ENCODE results near the gene OR14I1.
A peak's percentile ranks its signal among the peaks of the same experiment; 100 is the strongest.

OR14I1 gene

DNA sequence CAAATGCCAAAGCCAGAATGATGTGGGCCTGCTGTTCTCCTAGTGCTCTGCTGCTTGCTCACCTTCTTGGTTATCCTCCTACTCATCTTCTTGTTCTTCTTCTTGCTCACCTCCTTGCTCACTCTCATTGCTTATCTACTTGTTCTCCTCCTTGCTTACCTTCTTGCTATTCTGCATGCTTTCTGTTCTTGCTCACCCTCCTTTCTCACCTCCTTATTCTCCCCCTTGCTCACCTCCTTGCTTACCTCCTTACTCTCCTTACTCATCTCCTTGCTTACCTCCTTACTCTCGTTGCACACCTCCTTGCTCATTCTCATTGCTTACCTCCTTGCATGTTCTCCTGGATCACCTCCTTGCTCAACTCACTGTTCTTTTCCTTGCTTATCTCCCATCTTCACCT lies at the start of gene OR14I1:
Gene OR14I1 (minus strand): TSS at position 53 of the 400 bp plus-strand sequence.
- no peak for DNase-seq (ENCODE audit: low spot score)

DNA sequence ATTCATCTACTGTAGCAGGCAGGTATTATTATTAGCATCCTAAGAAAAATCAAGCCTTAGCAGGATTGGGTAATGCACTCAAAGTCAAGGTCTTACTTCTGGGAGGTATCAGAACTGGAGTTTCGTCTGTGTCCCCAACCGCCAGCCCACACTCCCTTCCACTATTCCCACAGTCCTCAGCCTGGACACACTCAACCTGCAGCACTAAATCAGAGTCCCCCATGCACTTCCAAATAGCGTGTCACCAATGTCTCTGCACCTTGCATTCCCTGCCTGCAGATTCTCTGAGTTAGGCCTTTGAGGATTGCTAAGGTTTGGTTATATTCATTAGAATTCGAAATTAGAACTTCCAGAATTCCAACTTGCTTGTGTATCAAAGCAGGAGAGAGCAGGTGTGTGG lies 49.1 kb upstream of the OR14I1 start:
- no peak for DNase-seq (ENCODE audit: low spot score)

DNA sequence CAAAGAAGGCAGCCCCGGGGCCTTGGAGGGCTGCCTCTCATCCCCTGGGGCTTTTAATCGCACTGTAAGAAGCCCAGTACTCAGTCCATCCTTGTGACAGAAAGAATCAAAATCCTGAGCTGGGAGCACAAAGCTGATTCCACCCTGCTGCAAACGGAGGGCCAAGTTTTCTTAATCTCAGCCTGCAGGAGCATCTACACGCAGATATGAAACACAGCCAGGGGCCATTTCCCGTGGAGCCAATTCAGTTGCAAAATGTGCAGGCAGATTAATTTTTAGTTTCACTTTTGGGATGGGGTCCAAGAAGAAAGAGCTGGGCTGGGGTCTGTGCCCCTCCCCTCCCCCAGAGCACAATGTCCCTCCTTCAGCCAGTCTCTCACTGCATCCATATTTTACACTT lies 48.6 kb upstream of the OR14I1 start:
- no peak for DNase-seq (ENCODE audit: low spot score)

DNA sequence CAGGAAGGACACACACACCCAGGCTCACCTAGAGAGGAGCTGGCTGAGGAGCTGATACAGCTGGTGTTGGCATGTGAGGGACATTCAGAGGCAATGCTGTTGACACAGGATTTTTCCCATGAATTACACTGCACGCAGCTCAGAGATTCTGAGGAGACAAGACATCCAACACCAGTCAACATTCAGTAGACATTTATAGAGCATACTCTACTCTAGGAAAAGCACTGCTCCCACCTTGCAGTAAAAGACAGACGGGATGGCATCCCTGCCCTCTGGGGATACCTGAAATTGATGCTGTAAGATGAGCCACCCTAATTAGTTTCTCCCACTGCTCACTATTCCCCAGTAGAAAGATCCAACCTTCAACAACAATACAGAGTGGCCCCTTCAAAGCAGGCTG lies 47.9 kb upstream of the OR14I1 start:
- no peak for DNase-seq (ENCODE audit: low spot score)

DNA sequence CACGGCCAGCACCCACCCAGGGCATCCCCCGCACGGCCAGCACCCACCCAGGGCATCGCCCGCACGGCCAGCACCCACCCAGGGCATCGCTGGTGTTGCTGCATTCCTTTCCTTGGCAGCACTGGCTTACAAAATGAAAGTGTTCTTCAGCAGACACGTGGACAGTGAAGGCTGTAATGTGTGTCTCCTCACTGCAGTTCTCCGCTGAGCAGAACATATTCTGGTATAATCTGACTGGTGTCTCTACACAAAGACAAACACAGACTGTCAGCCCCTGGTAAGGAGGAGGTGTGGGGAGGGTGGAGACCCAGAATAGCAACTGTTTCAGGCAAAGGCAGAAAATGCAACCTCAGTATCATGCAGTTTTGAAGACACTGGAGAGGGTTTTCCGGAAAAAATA lies 45.6 kb upstream of the OR14I1 start:
- no peak for DNase-seq (ENCODE audit: low spot score)

DNA sequence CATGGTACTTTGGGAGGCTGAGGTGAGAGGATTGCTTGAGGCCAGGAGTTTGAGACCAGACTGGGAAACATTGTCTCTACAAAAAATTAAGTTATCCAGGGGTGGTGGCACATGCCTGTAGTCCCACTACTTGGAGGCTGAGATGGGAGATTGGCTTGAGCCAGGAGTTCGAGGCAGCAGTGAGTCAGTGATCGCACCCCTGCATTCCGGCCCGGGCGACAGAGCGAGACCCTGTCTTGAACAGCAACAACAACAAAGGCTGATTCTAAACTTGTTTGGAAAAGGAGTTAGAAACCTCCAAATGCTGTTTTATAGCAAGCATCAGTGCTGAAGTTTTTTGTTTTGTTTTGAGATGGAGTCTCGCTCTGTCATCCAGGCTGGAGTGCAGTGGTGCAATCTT lies 38.3 kb upstream of the OR14I1 start:
- no peak for DNase-seq (ENCODE audit: low spot score)

DNA sequence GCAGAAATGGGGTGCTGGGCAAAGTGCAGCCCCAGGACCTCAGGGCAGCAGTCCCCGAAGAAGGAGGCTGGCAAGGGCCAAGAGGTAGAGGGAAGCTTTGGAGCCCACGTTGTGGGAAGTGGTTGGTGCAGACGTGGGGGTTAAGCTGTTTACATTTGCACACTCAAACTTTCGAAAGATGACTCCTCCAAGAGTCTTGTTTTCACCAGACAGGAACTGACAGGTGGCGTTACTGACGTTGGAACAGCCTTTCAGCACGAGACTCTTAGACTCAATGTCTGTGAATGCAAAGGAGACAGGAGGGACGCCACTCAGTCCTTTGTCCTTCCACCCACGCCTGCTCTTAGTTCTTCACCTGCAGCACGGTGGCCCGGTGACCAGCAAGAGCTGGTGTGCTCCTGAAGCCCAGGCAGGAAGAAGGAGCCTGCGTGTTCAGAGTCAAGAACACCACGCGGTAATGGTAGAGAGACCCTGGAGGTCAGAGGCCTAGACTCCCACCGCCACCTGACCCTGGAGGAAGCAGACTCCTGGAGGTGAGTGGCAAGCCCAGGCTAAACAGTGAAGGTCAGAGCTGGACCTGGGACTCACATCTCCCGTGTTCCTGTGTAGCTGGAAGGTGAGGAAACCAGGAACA lies 37.1 kb upstream of the OR14I1 start:
- DNase-seq (ENCODE audit: low spot score): peak; percentile 0

DNA sequence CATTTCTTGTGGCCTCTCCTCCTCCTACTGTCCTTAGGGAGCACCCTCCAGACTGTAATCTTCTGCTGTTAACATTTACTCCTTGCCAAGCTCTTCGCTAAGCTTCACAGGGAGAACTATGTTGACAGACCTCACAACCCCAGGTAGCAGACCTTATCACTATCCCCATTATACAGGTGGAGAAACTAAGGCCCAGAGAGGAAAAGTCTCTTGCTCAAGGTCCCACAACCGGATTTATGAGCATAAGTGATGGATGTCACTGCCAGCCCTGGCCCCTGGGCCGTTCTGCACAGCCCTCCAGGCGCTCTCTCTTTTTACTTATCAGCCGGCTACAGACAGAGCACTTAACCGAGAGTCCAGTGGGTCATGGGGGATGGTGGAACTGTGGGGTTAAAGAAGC lies 34.9 kb upstream of the OR14I1 start:
- DNase-seq (ENCODE audit: low spot score): no peak

DNA sequence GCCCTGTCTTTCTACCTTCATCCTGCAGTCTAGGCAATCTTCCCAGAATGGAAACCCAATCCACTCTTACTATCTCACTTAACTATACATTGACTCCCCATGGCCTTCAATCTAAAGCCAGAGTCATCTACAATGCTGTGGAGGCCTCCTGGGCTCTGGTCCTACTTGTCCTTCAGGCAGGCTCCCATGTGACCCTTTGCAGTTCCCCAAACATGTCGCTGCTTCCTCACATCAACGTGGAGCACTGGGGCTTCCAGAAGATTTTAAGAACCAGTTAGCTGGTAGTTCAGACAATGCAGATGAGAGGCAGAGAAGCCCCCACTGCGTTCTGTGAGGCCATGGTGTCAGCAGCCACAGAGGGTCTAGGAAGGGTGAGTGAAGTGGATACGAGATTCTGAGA lies 34.4 kb upstream of the OR14I1 start:
- no peak for DNase-seq (ENCODE audit: low spot score)

DNA sequence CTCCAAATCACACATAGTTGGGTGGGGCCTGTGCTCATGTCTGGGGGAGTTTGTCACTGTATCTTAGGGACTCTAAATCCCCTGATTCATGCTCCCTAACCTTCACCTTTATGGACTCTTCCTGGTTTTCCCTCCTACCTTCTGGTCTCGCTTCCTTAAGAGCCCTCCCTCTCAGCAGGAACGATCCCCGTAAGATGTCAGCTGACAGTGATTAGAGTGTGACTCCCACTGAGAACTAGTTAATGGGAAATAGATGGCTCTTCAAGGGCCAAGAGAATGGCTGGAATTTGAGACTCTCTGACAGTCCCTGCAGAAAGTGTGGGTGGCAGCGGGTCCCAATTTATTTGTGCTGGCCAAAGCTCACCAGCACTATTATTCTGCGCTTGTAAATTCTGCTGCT lies 31.0 kb upstream of the OR14I1 start:
- no peak for DNase-seq (ENCODE audit: low spot score)

DNA sequence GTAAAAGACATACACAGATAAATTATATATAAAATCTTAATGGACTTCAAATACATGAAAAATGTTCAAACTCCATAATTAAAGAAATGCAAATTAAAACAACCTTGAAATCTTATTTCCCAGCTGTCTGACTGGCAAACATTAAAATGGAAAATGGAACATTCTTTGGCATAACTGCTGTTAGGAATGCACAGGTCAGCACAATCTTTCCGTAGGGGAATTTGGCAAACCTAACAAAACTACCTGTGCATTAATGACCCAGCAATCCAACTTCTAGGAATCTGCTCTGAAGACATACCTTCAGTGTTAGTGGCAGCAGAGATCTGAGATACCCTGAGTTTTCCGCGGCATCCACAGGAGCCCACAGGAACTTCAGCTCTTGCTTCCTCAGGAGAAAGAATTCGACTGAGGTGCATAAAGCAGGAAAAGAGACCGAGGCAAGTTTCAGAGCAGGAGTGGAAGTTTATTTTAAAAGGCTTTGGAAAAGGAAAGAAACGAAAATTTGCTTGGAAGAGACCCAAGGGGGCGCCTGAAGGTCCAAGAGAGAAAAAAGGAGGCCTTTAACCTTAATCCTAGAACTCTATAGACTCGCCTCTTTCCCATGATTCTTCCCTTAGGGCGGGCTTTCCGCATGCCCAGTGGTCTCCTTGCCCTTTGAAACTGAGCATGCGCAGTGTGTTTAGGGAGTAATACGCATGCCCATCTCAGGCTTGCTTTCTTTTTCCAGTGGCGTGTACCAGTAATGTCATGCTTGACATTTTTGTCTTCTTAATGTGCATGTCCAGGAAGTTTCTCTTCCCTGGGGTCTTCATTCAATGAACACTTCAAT lies 28.2 kb upstream of the OR14I1 start:
- DNase-seq (ENCODE audit: low spot score): no peak

DNA sequence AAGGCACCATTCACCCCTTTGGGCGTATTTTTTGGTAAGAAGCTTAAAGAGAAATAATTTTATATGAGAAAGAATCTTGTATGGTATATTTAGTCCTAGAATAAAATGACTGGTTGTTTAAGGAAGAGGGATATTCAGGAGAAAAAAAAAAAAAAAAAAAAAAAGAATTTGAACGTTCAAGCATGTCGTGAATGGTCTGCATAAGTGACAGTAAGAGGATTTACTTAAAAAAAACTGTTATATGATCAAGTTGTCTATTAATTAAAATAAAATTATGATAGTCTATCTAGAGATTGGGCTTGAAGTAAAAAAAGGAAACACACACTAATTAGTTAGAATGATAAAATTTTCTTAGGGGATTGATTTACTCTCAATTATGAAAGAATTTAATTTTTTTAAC lies 11.7 kb upstream of the OR14I1 start:
- no peak for DNase-seq (ENCODE audit: low spot score)

DNA sequence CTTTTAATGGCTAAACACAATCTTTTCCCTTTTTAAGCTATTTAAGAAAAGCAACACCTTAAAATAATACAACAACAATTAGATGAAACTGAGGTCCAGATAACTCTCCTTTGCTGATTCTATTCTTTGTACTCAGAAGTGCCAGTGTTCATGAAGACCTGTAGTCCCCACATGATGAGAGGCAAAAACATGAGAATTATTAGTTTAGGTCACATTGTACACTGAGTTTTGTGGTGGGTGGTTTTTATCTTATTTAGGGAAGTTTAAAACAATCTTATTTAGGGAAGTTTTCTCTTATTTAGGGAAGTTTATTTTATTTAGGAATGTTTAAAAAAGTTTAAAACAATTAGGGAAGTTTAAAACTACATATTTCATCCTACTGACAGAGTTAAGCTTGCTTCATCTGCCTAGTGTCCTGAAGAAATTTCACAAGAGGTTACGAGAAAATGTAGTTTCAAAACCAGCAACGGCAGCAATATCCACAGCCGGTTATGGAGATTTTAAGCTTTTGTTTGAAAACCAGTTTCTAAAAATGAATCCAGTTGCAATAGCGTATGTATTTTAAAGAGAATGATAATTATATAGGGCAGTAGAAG lies 7.8 kb upstream of the OR14I1 start:
- DNase-seq (ENCODE audit: low spot score): no peak

DNA sequence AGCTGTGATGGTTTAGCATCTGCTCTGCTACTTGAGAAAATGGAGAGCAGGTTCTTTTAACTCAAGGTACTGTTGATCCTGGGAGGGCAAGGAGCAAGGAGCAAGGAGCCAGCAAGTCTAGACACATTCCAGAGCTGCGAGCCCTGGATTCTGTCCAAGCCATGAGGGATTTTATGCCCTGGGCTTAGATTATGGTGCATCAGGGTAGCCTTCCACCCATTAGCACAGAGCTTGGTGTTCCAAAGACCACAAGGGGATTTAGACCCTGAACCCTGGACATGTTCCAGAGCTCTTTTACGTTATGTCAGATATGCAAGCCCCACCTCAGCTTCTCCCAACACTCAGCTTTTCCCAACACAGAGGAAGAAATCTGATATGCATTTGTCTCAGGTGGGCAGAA lies 2.0 kb upstream of the OR14I1 start:
- DNase-seq (ENCODE audit: low spot score): no peak

DNA sequence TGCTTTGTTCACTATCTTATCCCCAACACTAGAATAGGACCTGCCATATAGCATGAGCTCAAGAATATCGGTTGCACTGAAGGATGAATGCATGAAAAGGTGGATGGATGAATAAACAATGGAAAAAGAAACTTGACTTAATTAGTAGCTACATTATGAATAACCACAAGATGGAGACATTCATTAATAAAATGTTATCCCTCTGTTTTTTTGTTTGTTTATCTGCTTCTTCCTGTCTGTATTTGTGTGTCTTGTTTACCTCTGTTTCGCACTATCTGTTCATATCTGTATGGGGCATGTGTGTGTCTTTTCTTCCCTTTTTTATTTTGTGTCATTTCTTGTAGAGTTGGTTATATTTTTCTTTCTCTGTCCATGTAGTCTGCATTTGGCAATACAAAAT lies 1.1 kb upstream of the OR14I1 start:
- no peak for DNase-seq (ENCODE audit: low spot score)

DNA sequence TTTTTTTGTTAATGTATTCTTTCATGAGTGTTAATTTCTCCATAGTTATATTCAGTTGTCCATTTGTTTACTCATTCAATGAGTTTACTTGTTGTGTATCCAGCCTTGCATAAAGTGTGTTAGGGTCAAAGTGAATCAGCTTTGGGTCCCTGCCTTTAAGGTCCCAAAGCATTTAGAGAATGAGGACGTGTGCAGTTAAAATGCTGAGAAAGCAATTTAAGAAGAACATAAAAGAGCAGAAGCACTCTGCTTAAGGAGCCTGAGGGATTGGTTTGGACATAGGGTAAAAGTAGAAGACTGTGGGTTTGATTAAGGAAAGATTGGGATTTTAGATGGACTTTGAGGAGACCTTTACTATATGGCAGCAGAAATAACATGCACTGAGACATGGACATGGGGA lies 3.5 kb downstream of the OR14I1 start:
- DNase-seq (ENCODE audit: low spot score): no peak

DNA sequence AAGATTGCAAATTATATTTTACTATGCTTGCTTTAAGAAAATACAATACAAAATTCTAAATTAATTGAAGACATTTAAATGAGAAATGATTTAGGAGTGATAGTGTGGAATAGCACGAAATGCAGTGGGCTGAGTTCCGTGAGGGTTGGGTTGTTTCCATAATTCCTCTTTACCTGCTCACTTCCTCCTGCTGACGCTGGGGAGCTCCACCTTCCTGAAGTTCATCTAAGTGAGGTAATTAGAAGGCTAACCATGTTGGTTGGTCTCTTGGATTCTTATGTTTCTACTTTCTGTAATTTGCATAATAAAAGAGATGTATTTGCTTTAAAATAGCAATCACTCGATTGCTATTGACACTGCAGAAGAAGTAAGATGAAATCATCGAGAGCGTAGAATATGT lies 4.7 kb downstream of the OR14I1 start:
- no peak for DNase-seq (ENCODE audit: low spot score)

DNA sequence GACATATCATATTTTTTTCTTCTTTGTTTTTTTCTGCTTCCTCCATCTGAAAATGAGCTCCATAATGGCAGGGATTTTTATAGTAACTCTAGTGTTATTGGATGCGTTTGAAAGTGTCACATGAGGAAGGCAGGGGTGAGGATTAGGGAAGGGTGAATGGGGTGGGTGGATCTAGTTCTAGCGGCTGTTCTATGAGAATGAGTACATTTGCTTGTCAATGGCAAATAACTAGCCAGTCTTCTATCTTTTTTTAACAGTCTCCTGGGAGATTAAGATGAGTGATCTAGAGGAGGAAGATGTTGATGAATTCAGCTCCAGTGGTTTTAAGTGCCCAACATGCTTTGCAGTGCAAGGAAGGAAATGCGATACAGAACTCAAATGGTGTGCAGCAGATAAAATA lies 5.8 kb downstream of the OR14I1 start:
- DNase-seq (ENCODE audit: low spot score): no peak

DNA sequence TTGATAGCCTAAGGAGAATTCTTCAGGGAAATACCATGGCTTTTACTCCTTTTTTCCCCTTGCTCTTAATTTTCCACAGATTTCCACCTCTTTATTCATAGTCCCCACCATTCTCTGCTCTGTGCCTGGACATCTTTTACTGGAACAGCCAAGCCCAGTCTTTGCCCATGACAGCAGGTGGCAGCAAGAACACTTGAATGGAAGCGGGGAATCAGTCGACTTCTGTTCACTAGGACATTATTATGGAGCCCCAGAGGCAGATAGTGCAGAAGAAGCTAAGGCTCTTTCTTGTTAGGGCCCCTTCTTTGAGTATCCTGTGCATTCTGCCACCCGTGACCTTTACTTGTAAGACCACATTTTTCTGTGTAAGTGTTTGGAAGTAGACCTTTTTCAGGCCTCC lies 6.3 kb downstream of the OR14I1 start:
- no peak for DNase-seq (ENCODE audit: low spot score)

DNA sequence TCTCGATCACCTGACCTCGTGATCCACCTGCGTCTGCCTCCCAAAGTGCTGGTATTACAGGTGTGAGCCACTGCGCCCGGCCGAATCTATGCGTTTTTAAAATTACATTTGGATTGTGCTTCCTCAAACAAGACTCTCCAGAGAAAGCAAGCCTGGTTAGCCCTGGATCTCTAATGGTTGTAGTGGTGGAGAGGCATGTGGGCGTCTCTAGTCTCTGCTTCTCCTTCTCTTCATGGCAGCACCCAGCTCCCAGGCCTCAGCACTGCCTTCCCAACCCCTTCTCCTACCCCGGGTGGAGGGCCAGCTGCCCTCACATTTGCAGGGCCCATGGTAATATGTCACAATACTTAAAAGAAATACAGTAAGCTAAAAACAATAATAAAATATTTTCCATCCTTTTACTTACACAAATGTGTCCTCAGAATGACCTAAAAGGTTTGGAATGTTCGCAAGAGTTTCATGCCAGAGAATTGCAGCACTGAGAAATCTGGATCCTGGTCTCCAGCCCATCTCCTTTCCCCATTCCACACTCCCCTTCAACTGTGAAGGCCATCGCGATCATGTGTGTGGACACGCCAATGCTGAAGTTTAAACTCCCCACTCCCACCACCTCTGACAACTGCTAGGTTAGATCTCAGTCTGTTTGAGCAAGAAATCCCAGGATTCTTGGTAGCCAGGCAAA lies 7.0 kb downstream of the OR14I1 start:
- no peak for DNase-seq (ENCODE audit: low spot score)

DNA sequence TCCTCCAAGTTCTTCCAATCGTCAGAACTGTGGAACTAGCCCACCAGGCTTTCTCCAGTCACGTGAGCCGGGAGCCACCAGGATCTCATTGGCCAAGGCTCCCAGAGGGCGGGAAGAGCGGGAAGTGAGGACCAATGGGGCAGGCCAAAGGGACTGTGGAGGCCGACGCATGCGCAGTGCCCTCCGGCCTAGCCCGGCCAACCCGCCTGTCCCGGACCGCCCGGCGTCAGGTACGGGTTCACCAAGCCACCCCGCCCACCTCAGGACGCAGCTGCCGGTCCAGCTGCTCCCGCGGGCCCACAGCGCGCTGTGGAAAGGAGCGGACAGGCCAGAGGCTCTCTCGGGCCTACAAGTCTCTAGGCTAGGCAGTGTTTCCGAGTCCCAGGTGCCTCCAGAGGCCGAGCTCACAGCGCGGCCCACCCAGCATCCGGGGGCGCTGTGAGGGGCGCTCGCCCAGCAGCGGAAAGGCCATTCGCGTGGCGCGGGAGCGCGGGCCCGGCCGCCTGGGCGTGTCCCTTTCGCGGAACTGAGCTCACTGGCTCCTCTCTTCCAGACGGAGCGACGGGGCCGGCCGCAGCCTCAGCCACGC lies 10.9 kb downstream of the OR14I1 start:
- no peak for DNase-seq (ENCODE audit: low spot score)

DNA sequence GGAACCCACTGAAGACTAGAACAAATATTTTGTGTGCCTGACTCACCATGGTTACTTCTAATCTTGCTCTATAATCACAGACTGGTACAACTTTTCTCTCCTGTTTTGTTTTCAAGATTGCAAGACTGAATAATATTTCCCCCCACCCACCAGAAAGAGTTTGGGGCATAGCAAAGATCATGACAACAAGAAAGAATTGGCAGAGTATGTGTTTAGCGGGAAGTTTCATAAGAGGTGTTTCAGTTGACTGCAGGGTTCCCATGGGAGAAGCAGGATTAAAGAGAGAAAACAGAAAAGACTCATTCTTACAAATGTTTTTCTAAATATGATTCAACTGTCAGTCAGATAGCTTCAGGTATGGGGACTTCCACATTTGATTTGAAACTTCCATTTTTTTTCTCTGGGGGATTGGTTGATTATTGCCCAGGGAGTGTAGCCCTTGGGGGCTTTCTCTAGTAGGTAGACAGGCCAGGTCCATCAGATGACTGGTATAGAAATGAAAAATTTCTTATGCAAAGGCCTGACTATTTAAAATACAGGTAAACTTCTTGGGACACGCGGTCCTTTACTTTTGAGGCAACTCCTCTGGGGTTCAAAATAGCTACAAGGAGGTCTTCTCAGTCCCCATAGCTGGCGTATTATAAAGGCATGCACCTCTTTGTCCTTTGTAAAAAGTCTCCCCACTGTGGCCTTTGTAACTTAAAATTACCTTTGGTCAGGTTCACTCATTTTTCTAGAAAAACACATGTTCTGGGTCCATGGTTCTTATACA lies 13.9 kb downstream of the OR14I1 start:
- DNase-seq (ENCODE audit: low spot score): no peak
